HL-60 (cell line): ENCODE data around the gene GNGT2.

ENCODE experiments used
- POLR2AphosphoS5 ChIP-seq: IDR thresholded peaks from 2 replicates; pipeline ENCODE4 v1.6.1; 2012; ENCODE audit warnings: low read depth
- TF ChIP-seq, protein P1 (sequence below): IDR thresholded peaks from one replicate; pipeline ENCODE4 v1.5.1; 2011; ENCODE audit warnings: low read length, control low read depth, inconsistent platforms; ENCODE audit not compliant: insufficient read depth

DNA sequence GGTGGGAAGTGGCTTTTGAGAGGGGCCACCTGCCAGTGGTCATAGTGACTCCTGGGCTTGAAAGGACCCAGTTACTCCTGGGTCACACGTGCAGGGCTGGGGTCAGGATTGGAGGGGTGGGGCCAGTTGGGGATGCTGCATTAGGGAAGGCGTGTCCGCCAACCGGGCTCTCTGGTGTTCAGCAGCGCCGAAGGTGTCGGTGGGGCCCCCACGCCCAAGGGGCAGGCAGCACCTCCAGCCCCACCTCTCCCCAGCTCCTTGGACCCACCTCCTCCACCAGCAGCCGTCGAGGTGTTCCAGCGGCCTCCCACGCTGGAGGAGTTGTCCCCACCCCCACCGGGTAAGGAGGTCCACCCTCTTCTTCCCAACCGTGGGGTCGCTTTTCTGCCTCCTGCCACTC lies 9.6 kb upstream of the GNGT2 start:
- TF ChIP-seq, protein P1, sequence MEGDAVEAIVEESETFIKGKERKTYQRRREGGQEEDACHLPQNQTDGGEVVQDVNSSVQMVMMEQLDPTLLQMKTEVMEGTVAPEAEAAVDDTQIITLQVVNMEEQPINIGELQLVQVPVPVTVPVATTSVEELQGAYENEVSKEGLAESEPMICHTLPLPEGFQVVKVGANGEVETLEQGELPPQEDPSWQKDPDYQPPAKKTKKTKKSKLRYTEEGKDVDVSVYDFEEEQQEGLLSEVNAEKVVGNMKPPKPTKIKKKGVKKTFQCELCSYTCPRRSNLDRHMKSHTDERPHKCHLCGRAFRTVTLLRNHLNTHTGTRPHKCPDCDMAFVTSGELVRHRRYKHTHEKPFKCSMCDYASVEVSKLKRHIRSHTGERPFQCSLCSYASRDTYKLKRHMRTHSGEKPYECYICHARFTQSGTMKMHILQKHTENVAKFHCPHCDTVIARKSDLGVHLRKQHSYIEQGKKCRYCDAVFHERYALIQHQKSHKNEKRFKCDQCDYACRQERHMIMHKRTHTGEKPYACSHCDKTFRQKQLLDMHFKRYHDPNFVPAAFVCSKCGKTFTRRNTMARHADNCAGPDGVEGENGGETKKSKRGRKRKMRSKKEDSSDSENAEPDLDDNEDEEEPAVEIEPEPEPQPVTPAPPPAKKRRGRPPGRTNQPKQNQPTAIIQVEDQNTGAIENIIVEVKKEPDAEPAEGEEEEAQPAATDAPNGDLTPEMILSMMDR = no peak
- TF ChIP-seq POLR2AphosphoS5 = no peak
